ES-I3 (cell line): ENCODE data around the gene ATM.

Experiments
- H3K36me3 ChIP-seq: 2 replicates; pipeline ENCODE4 v1.6.1; 2013; ENCODE audit warnings: mild to moderate bottlenecking, low read length, control low read depth, moderate library complexity; ENCODE audit not compliant: insufficient read depth
- H3K4me1 ChIP-seq: 2 replicates; pipeline ENCODE4 v1.6.1; 2013; ENCODE audit warnings: mild to moderate bottlenecking, control low read depth, low read length; ENCODE audit not compliant: insufficient read depth
- H3K9ac ChIP-seq: 2 replicates; pipeline ENCODE4 v1.6.1; 2013; ENCODE audit warnings: low read depth, mild to moderate bottlenecking, low read length, moderate library complexity
- H3K9me3 ChIP-seq: 2 replicates; pipeline ENCODE4 v1.6.1; 2013; ENCODE audit warnings: mild to moderate bottlenecking, low read length, moderate library complexity; ENCODE audit not compliant: control insufficient read depth, insufficient read depth

The ATM gene

DNA sequence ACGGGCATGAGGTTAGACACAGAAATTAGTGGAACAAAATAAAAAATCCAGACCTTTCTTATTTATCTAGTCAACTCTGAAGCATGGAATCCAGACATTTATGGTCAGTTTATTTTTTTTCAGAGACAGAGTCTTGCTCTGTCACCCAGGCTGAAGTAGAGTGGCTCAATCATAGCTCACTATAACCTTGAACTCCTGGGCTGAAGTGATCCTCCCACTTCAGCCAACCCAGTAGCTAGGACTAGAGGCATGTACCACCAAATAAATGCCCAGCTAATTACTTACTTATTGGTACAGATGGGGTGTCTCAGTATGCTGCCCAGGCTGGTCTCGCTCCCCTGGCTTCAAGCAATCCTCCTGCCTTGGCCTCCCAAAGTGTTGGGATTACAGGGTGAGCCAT is 9.1 kb upstream of the ATM start:
- no peaks in the 10 kb centered on the region; the same call in 1 of the 2 replicates for H3K4me1 ChIP-seq
- H3K36me3 ChIP-seq = peaks cover 3% of the 10 kb centered on the region; the same call in 1 of the 2 replicates
- H3K9ac ChIP-seq = no peak overlapping the region
- no peaks in the 10 kb centered on the region for H3K9me3 ChIP-seq

DNA sequence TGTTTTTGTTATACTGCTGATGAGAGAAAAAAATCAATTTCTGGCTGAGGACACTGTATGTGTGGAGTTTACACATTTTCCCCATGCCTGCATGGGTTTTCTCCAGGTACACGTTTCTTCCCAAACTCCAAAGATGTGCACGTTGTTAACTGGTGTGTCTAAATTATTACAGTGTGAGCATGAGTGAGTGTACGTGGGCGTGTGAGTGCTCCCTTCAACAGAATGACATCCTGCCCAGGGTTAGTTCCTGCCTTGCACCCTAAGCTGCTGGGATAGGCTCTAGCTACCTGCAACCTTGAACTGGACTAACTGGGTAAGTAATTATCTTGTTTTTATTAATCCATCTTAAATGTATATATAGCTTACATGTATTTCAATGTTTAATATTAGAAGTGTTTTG is 5.9 kb upstream of the ATM start:
- Histone ChIP-seq H3K9me3 (no peaks in the 10 kb centered on the region), H3K4me1 (peaks cover 5% of the 10 kb centered on the region), H3K36me3 (peaks cover 3% of the 10 kb centered on the region; the same call in 1 of the 2 replicates), H3K9ac (no peak overlapping the region)

DNA sequence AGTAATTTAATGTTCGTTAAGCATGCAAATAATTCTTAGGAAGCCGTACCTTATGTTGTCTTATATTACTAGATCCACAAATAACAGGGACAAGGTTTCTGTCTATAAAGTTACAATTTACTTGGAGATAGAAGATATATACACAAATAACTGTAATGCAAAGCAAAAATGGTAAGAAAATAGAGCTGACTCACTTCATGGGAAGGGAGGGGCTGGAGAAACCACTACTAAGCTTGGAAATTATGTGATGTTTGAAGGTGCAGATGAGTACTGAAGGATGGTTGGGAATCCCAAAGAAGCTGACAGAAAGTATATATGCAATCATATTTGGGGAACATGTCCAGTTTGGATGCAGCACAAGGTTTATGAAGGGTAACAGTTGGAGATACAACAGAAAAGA is 4.4 kb upstream of the ATM start:
- Histone ChIP-seq H3K4me1 (peaks cover 5% of the 10 kb centered on the region), H3K9me3 (no peaks in the 10 kb centered on the region), H3K36me3 (peaks cover 3% of the 10 kb centered on the region; the same call in 1 of the 2 replicates), H3K9ac (no peak overlapping the region)

DNA sequence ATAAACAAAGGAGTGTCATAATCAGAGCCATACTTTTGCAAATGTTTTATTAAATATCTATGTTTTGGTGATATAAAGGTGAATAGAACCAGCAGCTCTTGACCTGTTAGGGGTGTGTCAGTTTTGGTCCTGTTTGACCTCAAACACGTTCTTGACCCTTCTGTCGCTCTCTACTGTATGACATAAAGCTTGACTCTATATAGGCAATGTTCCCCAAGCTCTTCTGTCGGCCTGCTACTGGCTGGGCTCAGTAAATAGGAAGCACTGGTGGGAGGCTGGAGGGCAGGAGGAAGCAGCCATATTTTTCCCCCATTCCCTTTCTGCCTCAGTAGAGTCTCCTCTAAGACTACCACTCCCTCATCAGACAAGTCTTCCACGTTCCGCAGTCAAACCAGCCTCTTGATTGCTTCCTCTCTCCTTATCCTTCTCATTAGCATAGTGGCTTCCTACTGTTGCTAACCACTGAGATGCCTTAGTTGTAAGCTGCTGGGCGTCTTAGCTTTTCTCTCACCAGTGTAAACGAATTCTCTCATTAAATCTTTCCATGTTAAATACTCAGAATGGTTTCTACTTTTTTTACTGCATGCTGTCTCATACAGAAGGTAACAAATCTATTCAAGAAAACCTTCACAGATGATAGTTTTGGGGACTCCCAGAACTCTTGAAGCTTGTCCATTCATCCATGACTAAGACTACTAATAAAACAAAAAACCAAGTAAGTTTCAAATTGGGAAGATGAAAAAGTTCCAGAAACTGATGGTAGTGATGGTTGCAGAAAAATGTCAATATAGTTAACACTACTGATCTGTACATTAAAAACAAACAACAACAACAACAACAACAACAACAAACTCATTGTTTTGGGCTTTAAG is 3.7 kb upstream of the ATM start:
- Histone ChIP-seq H3K9ac (no peak overlapping the region), H3K9me3 (no peaks in the 10 kb centered on the region), H3K36me3 (no peaks in the 10 kb centered on the region), H3K4me1 (peaks cover 5% of the 10 kb centered on the region)

DNA sequence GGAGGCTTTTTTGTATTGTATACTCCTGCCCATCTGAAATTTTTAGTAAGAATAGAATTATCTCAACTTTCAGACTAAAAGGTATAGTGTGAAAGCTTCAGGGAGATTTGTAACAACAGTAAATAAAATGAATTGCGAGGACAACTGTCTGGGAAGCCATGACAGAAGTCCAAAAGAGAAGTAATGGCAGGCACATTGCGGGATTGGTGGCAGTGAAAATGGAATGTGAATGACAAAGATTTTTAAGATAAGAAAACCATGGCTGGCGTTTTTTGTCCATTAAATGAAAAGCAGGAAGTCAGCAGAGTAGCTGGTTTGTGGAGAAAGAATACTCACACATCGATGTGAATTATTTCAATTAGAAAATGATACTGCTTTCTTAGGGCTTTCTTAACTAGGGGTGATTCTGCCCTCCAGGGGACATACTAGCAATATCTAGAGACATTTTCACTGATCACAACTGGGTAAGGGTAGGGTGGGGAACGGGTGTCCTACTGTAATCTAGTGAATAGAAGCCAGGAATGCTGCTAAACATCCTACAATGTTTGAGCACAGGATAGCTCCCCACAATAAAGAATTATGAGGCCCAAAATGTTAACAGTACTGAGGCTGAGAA is 2.0 kb upstream of the ATM start:
- H3K9me3 ChIP-seq = no peaks in the 10 kb centered on the region
- H3K4me1 ChIP-seq = peaks cover 19% of the 10 kb centered on the region
- peak overlapping the region; percentile 84; the same call in 1 of the 2 replicates for H3K9ac ChIP-seq
- H3K36me3 ChIP-seq = no peaks in the 10 kb centered on the region

DNA sequence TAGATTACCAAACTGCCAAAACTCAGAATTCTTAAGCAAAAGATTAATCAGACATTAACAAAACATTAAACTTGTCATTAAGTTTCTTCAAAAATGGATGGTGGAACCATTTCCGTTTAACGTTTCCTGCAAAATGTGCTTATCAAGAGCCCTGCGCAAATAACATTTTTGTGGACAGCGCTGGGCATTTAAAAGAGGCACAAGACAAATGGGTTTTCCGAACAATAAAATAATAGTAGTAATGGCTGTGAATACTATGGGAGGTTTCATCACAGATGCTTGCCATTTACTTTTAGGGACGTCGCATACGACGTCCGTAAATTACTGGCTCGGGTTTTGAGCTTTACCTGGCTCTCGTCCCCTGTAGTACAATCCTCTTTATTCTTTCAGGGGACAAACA is 1.5 kb upstream of the ATM start:
- Histone ChIP-seq H3K9ac (peak overlapping the region; percentile 84), H3K4me1 (peaks cover 19% of the 10 kb centered on the region), H3K9me3 (no peaks in the 10 kb centered on the region), H3K36me3 (no peaks in the 10 kb centered on the region)

DNA sequence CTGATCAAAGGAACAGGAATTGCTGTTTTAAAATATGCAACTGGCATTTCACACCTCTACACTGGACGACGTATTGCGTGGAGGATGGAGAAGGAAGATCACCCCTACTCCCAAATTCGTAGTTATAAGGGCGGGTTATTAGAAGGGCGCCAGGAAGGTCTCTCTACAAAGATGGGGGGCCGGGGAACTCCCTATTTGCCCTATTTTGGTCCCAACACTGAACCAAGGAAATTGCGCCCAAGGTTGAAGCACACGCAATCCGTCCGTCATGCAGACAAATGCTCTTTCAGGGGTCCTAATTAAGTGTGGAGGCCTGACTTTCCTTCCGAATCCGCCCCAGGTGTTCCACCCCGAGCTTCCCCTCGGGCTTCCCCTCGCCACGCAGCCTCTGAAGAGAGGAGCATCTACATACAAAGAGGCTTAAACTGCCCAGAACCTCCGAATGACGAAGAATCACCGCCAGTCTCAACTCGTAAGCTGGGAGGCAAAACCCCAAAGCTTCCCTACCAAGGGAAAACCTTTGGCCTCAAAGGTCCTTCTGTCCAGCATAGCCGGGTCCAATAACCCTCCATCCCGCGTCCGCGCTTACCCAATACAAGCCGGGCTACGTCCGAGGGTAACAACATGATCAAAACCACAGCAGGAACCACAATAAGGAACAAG is 825 bp upstream of the ATM start:
- peak overlapping the region; percentile 84 for H3K9ac ChIP-seq
- peaks cover 19% of the 10 kb centered on the region for H3K4me1 ChIP-seq
- no peaks in the 10 kb centered on the region for H3K9me3 ChIP-seq
- H3K36me3 ChIP-seq = no peaks in the 10 kb centered on the region

DNA sequence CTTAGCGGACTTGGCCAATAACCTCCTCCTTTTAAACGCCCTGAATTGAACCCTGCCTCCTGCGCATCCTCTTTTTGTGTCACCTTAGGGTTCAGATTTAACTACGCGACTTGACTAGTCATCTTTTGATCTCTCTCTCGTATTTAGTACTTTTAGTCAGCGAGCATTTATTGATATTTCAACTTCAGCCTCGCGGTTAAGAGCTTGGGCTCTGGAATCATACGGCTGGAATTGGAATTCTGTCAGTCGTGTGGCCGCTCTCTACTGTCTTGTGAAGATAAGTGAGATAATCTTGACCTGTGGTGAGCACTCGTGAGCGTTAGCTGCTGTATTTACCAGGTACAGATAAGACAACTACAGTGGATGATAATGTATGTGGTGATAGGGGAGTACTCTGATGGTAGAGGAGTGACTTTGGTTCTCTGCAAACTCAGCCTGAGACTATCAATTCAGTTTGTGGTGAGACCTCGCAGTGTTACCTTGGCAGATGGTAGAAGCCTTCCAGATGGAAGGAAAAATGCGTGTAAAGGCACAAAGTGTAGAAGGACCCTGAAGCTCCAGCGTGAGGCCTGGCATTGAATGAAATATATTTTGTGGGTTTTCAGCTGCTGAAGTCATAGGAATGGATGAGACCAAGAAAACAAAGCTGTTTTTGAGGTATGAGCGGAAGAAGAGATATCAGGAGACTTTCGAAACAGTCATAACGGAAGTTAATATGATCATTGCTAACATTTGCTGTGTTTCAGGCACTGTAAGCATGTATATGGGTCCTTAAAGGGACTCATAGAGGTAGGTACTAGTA is 682 bp downstream of the ATM start:
- Histone ChIP-seq H3K4me1 (peaks cover 19% of the 10 kb centered on the region), H3K9me3 (no peaks in the 10 kb centered on the region), H3K36me3 (no peaks in the 10 kb centered on the region), H3K9ac (peak overlapping the region; percentile 84)

DNA sequence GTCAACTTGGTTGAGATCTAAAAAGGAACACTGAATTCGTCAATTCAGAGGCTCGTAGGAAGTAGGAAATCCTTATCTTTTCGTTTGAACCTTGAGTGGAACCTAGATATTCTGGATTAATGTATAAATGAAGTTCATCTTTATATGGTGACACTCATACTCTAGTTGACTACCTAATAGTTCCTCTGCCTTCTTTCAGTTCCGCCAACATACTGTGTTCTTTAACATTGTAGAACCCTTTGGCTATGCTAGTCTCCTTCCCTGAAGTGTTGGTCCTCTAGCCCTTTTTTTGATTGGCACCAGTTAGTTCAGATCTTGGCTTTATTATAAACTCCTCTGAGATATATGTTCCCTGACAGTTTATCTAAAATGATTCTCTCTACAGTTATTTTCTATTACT is 1.5 kb downstream of the ATM start:
- Histone ChIP-seq H3K4me1 (peaks cover 14% of the 10 kb centered on the region), H3K9me3 (no peaks in the 10 kb centered on the region), H3K36me3 (no peaks in the 10 kb centered on the region), H3K9ac (peak overlapping the region; percentile 84; the same call in 1 of the 2 replicates)

DNA sequence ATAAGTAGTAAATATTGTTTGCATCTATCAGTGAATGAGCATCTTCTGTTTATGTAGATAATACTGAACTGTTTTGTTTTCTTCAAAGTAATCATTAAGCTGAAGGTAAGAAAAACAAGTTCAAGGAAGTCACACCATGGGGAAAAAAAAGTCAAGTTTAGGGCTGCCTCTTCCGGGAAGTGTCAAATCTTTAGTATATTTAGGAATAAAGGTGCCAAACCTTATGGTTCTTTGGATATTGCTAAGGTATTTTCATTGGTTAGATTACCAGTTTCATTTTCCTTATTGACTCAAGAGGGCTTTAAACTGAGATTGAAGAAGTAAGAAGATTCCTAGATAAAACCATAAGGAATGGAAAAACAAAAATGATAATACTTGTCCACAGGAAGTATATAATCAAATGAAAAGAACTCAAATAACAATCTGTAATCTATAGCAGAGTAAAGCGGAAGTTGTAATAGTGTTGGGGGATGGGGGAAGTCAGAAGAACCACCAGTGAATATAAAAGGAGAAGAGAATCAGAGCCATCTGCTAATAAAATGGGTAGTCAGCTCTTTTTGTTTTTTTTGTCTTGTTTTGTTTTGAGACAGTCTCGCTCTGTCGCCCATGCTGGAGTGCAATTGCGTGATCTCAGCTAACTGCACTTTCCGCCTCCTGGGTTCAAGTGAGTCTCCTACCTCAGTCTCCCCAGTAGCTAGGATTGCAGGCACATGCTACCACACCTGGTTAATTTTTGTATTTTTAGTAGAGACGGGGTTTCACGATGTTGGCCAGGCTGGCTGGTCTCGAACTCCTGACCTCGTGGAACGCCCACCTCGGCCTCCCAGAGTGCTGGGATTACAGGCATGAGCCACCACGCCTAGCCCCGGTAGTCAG is 2.3 kb downstream of the ATM start:
- no peaks in the 10 kb centered on the region for H3K36me3 ChIP-seq
- H3K4me1 ChIP-seq = peaks cover 14% of the 10 kb centered on the region
- H3K9ac ChIP-seq = no peak overlapping the region
- no peaks in the 10 kb centered on the region for H3K9me3 ChIP-seq

DNA sequence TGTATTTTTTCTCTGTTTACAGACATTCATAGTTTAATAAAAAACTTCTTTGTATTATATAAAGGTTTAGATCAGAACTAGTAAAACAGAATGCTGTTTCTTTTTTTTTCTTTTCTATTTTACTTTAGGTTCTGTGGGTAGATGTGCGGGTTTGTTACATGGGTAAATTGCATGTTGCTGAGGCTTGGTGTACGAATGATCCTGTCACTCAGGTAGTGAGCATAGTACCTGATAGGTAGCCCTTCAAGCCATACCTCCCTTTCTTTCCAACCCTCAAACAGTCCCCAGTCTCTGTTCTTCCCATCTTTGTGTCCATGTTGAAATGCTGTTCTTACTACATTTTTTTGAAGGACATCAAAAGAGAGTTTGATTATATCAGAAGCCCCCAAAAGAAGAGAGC is 3.2 kb downstream of the ATM start:
- Histone ChIP-seq H3K9ac (no peak overlapping the region), H3K4me1 (peaks cover 14% of the 10 kb centered on the region), H3K9me3 (no peaks in the 10 kb centered on the region), H3K36me3 (peaks cover under 1% of the 10 kb centered on the region; the same call in 1 of the 2 replicates)

DNA sequence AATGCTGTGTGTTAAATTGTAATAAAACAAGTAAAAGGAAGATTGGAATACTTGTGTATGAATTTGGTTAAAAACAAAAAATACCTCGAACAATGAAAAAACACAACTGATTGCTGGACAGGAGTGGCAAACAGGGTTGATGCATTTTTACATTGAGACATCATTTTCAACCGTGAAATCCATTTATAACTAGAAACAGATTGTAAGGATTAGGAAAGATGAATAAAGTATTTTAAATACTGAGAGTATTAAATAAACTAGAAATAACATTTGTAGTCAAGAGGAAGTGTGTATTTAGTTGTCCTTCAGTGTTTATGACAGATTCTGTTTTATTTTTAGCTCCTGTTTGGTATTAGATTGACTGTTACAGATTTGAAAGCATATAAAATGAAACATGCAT is 5.4 kb downstream of the ATM start:
- H3K4me1 ChIP-seq = peaks cover 14% of the 10 kb centered on the region
- no peak overlapping the region for H3K9ac ChIP-seq
- no peaks in the 10 kb centered on the region for H3K9me3 ChIP-seq
- H3K36me3 ChIP-seq = peaks cover 7% of the 10 kb centered on the region; the same call in 1 of the 2 replicates

DNA sequence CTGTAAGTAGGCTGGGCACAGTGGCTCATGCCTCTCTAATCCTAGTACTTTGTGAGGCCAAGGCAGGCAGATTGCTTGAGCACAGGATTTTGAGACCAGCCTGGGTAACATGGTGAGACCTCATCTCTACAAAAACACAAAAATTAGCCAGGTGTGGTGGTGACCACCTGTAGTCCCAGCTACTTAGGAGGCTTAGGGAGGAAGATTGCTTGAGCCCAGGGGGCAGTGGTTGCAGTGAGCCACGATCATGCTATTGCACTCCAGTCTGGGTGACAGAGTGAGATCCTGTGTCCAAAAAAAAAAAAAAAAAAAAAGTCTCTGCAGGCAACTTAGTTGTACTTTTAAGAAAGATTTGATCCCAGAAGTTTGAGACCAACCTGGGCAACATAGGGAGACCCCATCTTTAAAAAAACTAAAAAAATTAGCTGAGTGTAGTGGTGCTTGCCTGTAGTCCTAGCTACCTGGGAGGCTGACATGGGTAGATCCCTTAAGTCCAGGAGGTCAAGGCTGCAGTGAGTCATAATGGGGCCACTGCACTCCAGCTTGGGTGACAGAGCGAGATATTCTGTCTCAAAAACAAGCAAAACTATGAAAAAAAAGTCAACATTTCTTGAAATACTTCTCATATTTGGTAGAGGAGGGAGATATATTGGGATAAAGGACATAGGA is 10.5 kb downstream of the ATM start:
- Histone ChIP-seq H3K4me1 (no peaks in the 10 kb centered on the region), H3K9me3 (no peaks in the 10 kb centered on the region), H3K9ac (no peak overlapping the region), H3K36me3 (peaks cover 15% of the 10 kb centered on the region)
